ENCODE results near the gene KIF21B. TPM values are rescaled to one million over a fixed set of nuclear protein-coding genes. Genes with fewer than 3 reads are reported as not detected.

KIF21B gene
- total RNA-seq, 1 donor from 2014 or later, result 18.4 TPM

DNA sequence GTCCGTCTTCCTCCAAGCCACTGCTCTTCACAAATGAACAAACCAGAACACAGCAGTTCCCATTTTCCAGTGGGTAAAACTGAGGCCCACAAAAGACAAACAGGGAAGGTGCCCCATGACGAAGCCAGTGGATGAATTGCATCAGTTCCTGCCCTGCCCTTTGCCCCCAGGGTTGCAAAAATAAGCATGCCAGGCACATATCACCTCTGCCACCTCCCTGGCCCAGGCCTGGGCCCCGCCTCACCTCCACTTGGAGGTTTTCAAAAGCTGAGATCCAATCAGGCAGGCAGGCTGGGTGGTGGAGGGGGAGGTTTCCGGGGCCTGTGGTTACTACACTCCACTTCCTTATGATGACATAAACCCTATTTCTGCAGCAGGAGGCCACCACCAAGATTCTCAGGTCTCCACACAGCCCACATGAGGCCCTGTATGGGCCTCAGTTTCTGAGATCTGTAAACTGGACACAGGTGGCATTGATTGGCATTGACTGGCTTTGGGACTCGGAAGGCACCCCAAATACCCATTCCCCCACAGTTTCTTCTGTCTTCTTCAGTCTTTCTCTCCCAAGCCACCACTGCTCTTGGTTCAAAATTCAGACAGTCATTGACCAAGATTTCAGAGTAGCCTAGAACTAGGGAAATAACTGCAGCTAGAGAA lies 4.1 kb downstream of the KIF21B start:
- Histone ChIP-seq H3K36me3 (ENCODE audit: control insufficient read depth, insufficient read depth, low read length) (no peaks in the 10 kb centered on the region), H3K27me3 (ENCODE audit: control insufficient read depth, insufficient read depth, low read length) (no peaks in the 10 kb centered on the region), H3K4me3 (ENCODE audit: low read depth, low read length) (no peak overlapping the region)
- TF ChIP-seq, protein P1, sequence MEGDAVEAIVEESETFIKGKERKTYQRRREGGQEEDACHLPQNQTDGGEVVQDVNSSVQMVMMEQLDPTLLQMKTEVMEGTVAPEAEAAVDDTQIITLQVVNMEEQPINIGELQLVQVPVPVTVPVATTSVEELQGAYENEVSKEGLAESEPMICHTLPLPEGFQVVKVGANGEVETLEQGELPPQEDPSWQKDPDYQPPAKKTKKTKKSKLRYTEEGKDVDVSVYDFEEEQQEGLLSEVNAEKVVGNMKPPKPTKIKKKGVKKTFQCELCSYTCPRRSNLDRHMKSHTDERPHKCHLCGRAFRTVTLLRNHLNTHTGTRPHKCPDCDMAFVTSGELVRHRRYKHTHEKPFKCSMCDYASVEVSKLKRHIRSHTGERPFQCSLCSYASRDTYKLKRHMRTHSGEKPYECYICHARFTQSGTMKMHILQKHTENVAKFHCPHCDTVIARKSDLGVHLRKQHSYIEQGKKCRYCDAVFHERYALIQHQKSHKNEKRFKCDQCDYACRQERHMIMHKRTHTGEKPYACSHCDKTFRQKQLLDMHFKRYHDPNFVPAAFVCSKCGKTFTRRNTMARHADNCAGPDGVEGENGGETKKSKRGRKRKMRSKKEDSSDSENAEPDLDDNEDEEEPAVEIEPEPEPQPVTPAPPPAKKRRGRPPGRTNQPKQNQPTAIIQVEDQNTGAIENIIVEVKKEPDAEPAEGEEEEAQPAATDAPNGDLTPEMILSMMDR (IDR thresholded peaks at IDR 0.05; ENCODE audit: insufficient read depth, low read length, poor library complexity, severe bottlenecking), result no peak
- DNase-seq (ENCODE audit: low read depth), result no peak

DNA sequence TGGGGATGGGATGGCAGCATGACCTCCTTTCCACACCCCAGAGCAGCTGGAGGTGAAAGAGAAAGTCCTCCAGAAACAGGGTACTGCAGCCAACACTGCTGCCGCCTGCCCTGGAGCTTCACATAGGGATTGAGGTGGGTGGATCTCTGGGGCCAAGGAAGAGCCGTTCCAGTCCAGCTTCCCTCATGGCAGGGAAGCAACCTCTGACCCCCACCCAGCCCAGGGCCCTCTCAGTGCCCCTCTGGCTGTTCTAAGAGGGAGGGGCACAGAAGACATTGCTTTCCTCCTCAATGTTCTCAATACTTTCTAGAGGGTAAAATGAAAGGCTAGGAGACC lies 5.7 kb downstream of the KIF21B start:
- TF ChIP-seq, protein P1 (IDR thresholded peaks at IDR 0.05; ENCODE audit: insufficient read depth, low read length, poor library complexity, severe bottlenecking), result no peak
- Histone ChIP-seq H3K36me3 (ENCODE audit: control insufficient read depth, insufficient read depth, low read length) (no peaks in the 10 kb centered on the region), H3K27me3 (ENCODE audit: control insufficient read depth, insufficient read depth, low read length) (no peaks in the 10 kb centered on the region)

DNA sequence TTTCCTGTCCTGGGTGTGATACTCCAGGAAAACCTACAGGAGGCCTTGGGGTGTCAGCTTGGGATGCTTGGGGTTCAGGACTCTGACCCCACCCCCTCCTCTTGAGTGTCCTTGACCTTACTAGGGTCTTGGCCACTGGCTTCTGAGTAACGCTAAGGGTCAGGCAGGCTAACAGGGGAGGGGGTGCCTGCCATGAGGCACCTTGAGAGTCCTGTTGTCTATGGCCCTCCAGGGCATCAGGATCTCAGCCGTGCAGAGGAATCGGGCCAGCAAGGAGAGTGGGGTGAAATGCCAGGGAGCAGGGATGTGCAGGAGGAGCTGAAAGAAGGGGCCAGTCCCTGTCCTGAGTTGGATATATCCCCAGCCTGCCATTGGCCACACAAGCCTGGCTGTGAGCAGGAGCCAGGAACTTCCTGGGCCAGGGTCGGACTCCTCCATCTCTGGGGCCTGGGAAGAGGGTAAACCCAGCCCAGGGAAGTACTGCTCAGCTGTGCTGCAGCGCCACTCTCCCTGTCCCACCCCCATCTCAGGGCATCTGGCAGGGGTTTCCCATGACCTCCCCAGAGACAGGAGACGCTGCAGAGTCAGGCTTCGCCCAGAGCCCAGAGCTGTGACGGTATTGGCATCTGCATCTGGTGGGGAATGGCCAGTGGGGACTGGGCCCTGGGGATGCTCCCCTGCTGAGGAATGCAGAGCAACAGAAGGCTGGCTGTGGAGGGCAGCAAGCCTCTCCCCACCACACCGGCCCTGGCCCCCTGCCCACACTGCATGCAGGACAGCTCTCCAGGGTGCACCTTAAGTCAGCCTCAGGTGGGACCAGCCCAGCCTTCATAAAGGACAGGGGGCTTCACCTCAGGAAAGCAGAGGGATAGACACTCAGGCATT lies 6.3 kb downstream of the KIF21B start:
- Histone ChIP-seq H3K36me3 (ENCODE audit: control insufficient read depth, insufficient read depth, low read length) (no peaks in the 10 kb centered on the region), H3K4me3 (ENCODE audit: low read depth, low read length) (no peak overlapping the region), H3K27me3 (ENCODE audit: control insufficient read depth, insufficient read depth, low read length) (no peaks in the 10 kb centered on the region)
- no peak for DNase-seq (ENCODE audit: low read depth)
- TF ChIP-seq, protein P1 (IDR thresholded peaks at IDR 0.05; ENCODE audit: insufficient read depth, low read length, poor library complexity, severe bottlenecking), result no peak

More for the DNA sequence above, 5.7 kb downstream of the KIF21B start:
- DNase-seq (ENCODE audit: low read depth), result no peak
- no peak overlapping the region for H3K4me3 ChIP-seq (ENCODE audit: low read depth, low read length)

DNA sequence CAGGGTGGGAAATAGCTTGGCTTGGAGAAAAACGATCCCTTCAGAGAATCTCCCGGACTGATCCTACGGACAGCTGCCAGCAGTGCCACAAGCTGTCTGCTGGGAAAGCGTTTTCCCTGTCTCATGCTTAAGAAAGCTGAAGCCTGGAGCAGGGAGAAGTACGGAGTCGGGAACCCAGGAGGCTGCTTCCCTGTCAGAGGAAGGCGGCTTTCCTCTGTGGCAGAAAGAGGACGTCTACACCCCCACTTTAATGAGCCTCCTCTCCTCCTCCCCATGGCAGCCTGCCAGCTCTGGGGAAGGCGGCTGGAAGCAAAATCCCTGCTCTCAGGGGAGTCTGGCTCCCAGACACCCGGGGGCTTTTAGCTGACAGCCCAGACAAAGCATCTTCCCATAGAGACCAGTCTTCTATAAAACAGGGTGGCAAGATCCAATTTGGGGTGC lies 7.3 kb downstream of the KIF21B start:
- no peaks in the 10 kb centered on the region for H3K27me3 ChIP-seq (ENCODE audit: control insufficient read depth, insufficient read depth, low read length)
- H3K4me3 ChIP-seq (ENCODE audit: low read depth, low read length), result no peak overlapping the region
- TF ChIP-seq, protein P1 (IDR thresholded peaks at IDR 0.05; ENCODE audit: insufficient read depth, low read length, poor library complexity, severe bottlenecking), result no peak
- H3K36me3 ChIP-seq (ENCODE audit: control insufficient read depth, insufficient read depth, low read length), result no peaks in the 10 kb centered on the region
- DNase-seq (ENCODE audit: low read depth), result no peak

DNA sequence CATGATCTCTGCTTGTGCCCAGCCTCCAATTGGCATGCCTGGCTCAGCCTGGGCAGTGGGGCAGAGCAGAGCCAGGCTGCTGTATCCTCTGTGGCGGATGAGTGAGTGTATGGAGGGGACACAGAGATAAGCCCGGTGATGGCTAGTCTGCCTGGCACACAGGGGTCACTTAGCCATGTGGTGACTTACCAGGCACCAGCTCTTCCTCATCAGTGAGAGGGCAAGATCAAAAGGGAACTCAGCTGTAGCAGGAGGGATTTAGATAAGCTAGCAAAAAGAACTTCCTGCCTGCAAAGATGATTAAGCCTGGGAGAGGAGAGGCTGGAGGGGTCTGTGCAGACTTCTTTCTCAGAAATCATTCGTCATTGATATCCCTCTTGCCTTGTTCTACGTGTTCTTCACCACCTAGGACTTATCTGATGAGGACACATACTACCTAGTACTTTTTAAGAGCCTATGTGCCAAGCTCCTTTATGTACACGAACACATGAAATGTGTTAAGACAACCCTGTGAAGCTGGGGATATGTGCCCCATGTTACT lies 7.9 kb downstream of the KIF21B start:
- no peak overlapping the region for H3K4me3 ChIP-seq (ENCODE audit: low read depth, low read length)
- no peaks in the 10 kb centered on the region for H3K27me3 ChIP-seq (ENCODE audit: control insufficient read depth, insufficient read depth, low read length)
- no peaks in the 10 kb centered on the region for H3K36me3 ChIP-seq (ENCODE audit: control insufficient read depth, insufficient read depth, low read length)
- DNase-seq (ENCODE audit: low read depth), result no peak
- TF ChIP-seq, protein P1 (IDR thresholded peaks at IDR 0.05; ENCODE audit: insufficient read depth, low read length, poor library complexity, severe bottlenecking), result no peak

All from kidney epithelial cell (primary cell).